ENCODE data around the gene ADM2.

- TF ChIP-seq CTCF (conservative IDR thresholded peaks at IDR 0.05), result no peak
- TF ChIP-seq EZH2 (IDR thresholded peaks at IDR 0.05; ENCODE audit: low read depth), result no peak
Observed at GRCh38 chr22:50507421-50507990, 26.2 kb downstream of the ADM2 start, which contains the start of gene LMF2.
